Upper lobe of right lung (tissue), 1 donor: ENCODE measurements around the gene NARF. TPM values are rescaled to one million over a fixed set of nuclear protein-coding genes. Genes with fewer than 3 reads are reported as not detected.

Experiments
- ATAC-seq: fragments of 200-7000 bp; cut with Tn5 transposase; one replicate; pipeline ENCODE4 v1.9.1; 2020; ENCODE audit warnings: mild to moderate bottlenecking, moderate library complexity
- DNase-seq: peaks from one replicate; pipeline ENCODE4 v3.0.0-alpha.2; 2020
- H3K27ac ChIP-seq: fragments of 200-600 bp; one replicate; pipeline ENCODE4 v1.8.0; 2022
- H3K27me3 ChIP-seq: fragments of 200-600 bp; one replicate; pipeline ENCODE4 v1.8.0; 2022; ENCODE audit warnings: mild to moderate bottlenecking
- H3K36me3 ChIP-seq: fragments of 200-600 bp; one replicate; pipeline ENCODE4 v1.8.0; 2022
- H3K4me1 ChIP-seq: fragments of 200-600 bp; one replicate; pipeline ENCODE4 v1.8.0; 2022
- H3K4me3 ChIP-seq: fragments of 200-600 bp; one replicate; pipeline ENCODE4 v1.8.0; 2022; ENCODE audit warnings: mild to moderate bottlenecking
- H3K9me3 ChIP-seq: fragments of 200-600 bp; one replicate; pipeline ENCODE4 v1.8.0; 2022
- intact Hi-C: fragments of 100-400 bp; cut with DNase I; formaldehyde crosslinking; loops from one replicate; pipeline ENCODE4 v1.11.0; 2022
- total RNA-seq: library from RNA; stranded (reverse); fragmentation: NEBNext Ultra II Directional; extraction: Animal tissue kit (Norgen Biotek cat#: 25700); gene quantifications from one replicate; pipeline ENCODE4 v1.2.1, GENCODE V29; 2021
- TF ChIP-seq, protein P1 (sequence below): fragments of 200-600 bp; IDR thresholded peaks from one replicate; pipeline ENCODE4 v1.8.0; 2022; ENCODE audit warnings: antibody characterized with exemption
- donor health status: DM: no; HTN: yes; CAD: no; lungs with severe emphysema.

The NARF gene
- total RNA-seq, 1 donor from 2014 or later: 54.1 TPM

DNA sequence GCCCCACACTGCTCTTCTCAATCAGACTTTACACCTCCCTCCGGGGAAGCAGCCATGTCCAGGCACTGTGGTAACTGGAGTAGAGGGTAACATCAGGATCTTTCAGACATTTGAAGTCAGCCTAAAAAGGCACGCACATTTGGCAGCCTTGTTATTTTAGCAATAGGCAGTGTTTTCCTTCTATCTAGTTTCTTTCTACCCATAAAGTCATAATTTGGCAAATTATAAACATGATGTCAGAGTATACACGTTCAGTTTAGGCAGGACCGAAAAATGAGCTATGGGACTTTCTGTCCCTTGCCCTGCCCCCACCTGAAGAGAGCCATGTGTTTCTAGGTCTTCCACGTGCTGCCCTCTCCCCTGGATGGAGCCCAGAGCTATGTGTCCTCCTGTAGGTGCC lies 21.1 kb downstream of the NARF start:
- ATAC-seq (no peak), DNase-seq (no peak)
- intact Hi-C loops: no loop called here
- no peak overlapping the region for H3K4me3 ChIP-seq
- no peaks in the 10 kb centered on the region for H3K27me3 ChIP-seq
- TF ChIP-seq, protein P1, sequence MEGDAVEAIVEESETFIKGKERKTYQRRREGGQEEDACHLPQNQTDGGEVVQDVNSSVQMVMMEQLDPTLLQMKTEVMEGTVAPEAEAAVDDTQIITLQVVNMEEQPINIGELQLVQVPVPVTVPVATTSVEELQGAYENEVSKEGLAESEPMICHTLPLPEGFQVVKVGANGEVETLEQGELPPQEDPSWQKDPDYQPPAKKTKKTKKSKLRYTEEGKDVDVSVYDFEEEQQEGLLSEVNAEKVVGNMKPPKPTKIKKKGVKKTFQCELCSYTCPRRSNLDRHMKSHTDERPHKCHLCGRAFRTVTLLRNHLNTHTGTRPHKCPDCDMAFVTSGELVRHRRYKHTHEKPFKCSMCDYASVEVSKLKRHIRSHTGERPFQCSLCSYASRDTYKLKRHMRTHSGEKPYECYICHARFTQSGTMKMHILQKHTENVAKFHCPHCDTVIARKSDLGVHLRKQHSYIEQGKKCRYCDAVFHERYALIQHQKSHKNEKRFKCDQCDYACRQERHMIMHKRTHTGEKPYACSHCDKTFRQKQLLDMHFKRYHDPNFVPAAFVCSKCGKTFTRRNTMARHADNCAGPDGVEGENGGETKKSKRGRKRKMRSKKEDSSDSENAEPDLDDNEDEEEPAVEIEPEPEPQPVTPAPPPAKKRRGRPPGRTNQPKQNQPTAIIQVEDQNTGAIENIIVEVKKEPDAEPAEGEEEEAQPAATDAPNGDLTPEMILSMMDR: no peak
- H3K9me3 ChIP-seq: no peaks in the 10 kb centered on the region
- H3K4me1 ChIP-seq: no peaks in the 10 kb centered on the region
- peaks cover 96% of the 10 kb centered on the region for H3K36me3 ChIP-seq
- H3K27ac ChIP-seq: no peak overlapping the region

DNA sequence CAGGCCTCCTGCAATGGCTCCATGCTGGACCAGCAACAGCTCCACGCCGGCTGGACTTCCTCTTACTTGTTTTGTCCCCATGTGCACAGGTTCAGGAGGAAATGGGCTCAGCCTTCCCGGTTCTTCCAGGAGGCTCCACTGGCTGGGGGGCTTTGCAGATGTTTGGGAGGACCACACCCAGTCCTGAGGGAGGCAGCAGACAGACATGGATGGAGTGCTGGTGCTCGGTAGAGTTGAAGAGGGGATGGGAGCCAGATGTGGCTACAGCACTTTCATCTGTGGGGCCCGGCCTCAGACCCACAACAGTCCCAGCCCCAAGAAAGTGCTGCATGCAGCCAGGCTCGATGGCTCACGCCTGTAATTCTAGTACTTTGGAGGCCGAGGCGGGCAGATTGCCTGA lies 21.8 kb downstream of the NARF start:
- H3K27ac ChIP-seq: no peak overlapping the region
- H3K36me3 ChIP-seq: peaks cover 96% of the 10 kb centered on the region

DNA sequence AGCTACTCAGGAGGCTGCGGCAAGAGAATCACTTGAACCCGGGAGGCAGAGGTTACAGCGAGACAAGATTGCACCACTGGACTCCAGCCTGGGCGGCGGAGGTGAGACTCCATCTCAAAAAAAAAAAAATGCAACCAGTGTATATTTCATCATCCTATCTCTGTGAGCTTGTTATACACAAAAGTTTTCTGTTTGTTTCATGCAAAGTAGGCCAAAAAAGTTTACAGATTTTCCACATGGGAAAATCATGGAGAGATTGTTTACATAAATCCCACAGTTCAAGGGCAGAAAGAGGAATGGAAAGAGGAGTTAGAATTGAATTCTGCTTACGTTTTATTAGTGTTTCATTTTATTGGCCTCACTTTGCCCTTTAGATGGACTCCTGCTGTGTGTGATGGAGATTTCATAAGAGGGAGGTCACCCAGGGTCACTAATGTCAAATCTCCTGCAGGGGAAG lies 24.7 kb downstream of the NARF start:
- DNase-seq (no peak), ATAC-seq (no peak)
- Histone ChIP-seq H3K36me3 (peaks cover 98% of the 10 kb centered on the region), H3K9me3 (no peaks in the 10 kb centered on the region), H3K27me3 (no peaks in the 10 kb centered on the region), H3K4me3 (no peak overlapping the region), H3K4me1 (peaks cover 3% of the 10 kb centered on the region), H3K27ac (no peak overlapping the region)
- TF ChIP-seq, protein P1: no peak
- intact Hi-C loops: no loop called here

More for the DNA sequence above, 21.8 kb downstream of the NARF start:
- no peaks in the 10 kb centered on the region for H3K9me3 ChIP-seq
- TF ChIP-seq, protein P1: no peak
- ATAC-seq: no peak
- DNase-seq: no peak
- H3K27me3 ChIP-seq: no peaks in the 10 kb centered on the region
- no peak overlapping the region for H3K4me3 ChIP-seq
- H3K4me1 ChIP-seq: no peaks in the 10 kb centered on the region
- intact Hi-C loops: no loop called here

DNA sequence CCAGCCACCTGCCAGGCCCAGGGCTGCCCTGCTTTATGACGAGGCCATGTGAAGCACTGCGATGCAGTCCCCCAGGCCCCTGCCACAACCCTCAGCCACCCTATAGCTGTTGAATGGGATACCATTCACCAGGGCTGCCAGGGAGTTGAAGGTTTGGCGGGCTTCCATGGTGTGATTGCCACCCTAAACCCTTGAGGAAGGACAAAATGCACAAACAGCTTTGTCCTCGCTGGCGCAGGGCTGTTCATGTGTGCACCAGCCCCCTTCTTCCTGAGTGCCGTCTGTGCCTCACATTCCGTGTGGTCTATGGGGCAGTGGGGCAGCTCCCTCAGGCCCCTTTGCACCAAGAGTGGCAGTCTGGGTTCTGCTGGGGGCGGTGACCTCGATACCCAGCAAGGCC lies 25.3 kb downstream of the NARF start:
- ATAC-seq: no peak
- no peaks in the 10 kb centered on the region for H3K27me3 ChIP-seq
- H3K4me1 ChIP-seq: peaks cover 3% of the 10 kb centered on the region
- H3K27ac ChIP-seq: no peak overlapping the region
- H3K4me3 ChIP-seq: no peak overlapping the region
- intact Hi-C loops: no loop called here
- peaks cover 96% of the 10 kb centered on the region for H3K36me3 ChIP-seq
- no peak for DNase-seq
- TF ChIP-seq, protein P1: no peak
- H3K9me3 ChIP-seq: no peaks in the 10 kb centered on the region

DNA sequence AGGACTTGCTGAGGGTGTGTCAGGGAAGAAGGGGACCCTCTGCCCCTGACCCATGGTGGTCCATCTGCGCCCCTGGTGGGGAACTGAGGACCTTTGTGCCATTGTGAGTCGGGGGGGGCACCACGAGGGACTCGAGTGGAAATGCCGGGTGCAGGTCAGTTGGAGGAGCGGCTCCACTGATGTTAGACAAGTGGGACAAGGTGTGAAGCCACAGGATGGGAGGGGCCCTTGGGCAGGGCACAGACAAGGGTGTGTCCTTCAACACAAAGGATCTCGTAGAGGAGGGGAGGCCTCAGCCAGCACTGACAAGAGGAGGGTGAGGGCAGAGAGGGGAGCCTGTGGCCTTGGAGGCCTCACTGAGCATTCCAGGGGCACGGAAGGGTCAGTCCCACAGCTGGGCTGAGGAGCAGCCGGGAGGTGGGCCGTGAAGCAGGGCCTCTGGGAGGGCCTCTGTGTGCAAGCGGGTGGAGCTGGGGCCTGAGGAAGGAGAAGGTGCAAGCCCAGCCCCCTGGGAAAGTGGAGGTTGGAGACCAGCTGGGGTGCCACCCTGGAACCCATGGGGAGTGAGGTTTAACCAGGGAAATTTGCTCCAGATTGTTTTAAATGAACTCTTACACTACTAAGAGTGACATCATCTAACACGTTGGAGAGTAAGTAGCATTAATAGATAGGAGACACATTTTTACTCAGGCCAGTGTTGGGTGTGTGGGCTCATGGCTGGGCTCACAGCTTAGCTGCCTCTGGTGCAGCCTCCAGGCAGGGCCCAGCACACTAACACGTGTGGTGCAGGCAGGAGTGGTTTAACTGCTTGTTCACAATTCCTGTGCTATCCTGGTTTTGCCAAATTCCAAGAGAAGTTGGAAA lies 27.9 kb downstream of the NARF start:
- ATAC-seq (no peak), DNase-seq (no peak)
- H3K36me3 ChIP-seq: peaks cover 69% of the 10 kb centered on the region
- H3K27me3 ChIP-seq: no peaks in the 10 kb centered on the region
- no peak overlapping the region for H3K4me3 ChIP-seq
- intact Hi-C loops: no loop called here
- H3K27ac ChIP-seq: no peak overlapping the region
- TF ChIP-seq, protein P1: no peak
- H3K4me1 ChIP-seq: peaks cover 3% of the 10 kb centered on the region
- H3K9me3 ChIP-seq: no peaks in the 10 kb centered on the region
